Upper lobe of left lung (tissue), 4 donors: Measurements from ENCODE around the gene ZNF574.

Experiments
- POLR2A ChIP-seq, 4 donors: fragments of 450-650 bp; IDR thresholded peaks; one replicate each; pipeline ENCODE4 v1.5.1; 2016 to 2017; ENCODE audit warnings: antibody characterized with exemption in 4 of 4, mild to moderate bottlenecking in 2 of 4
- TF ChIP-seq, protein P1 (sequence below), 6 experiments: fragments of 450-650 bp in 4 of 6; fragments of 200-600 bp in 2 of 6; sonication (generic) in 2 of 6; IDR thresholded peaks; one replicate each; pipeline ENCODE4 v1.5.1; 2016 to 2019; ENCODE audit warnings: antibody characterized with exemption in 6 of 6

DNA sequence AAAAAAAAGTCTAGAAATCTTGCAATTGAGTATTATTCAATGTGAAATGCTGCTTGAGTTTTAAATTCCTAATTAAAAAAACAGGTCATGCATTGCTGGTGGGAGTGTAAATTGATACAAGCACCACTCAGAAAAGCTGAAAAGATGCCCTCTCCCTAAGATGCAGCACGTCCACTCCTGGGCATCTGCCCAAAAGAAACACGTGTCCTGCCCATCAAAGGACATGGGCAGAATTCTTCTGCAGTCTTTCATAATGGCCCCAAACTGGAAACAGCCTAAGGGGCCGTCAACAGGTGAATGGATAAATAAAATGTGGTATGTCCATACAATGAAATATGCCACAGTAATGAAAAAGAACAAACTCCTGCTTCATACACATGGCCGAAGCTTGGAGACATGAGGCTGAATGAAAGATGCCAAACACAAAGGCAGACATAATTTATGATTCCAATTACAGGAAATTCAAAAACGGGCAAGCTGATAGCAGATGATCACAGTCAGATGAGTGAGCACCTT is 48.5 kb downstream of the ZNF574 start:
- TF ChIP-seq, protein P1, sequence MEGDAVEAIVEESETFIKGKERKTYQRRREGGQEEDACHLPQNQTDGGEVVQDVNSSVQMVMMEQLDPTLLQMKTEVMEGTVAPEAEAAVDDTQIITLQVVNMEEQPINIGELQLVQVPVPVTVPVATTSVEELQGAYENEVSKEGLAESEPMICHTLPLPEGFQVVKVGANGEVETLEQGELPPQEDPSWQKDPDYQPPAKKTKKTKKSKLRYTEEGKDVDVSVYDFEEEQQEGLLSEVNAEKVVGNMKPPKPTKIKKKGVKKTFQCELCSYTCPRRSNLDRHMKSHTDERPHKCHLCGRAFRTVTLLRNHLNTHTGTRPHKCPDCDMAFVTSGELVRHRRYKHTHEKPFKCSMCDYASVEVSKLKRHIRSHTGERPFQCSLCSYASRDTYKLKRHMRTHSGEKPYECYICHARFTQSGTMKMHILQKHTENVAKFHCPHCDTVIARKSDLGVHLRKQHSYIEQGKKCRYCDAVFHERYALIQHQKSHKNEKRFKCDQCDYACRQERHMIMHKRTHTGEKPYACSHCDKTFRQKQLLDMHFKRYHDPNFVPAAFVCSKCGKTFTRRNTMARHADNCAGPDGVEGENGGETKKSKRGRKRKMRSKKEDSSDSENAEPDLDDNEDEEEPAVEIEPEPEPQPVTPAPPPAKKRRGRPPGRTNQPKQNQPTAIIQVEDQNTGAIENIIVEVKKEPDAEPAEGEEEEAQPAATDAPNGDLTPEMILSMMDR (IDR thresholded peaks at IDR 0.05) = no peak
- TF ChIP-seq POLR2A (IDR thresholded peaks at IDR 0.05) = no peak
